LNCaP clone FGC (cell line): ENCODE data around the gene PROKR1.

Experiments
- DNase-seq: peaks from one replicate; pipeline ENCODE4 v3.0.0-alpha.2; 2011; ENCODE audit warnings: low read depth
- H3K4me3 ChIP-seq: 2 replicates; pipeline ENCODE4 v1.5.1; 2011; ENCODE audit warnings: mild to moderate bottlenecking, low read depth, low read length, control low read depth
- TF ChIP-seq, protein P1 (sequence below): IDR thresholded peaks from 2 replicates; pipeline ENCODE4 v1.5.1; 2012; ENCODE audit warnings: mild to moderate bottlenecking; ENCODE audit not compliant: control insufficient read depth, insufficient read depth; ENCODE audit errors: extremely low read depth

PROKR1 gene

DNA sequence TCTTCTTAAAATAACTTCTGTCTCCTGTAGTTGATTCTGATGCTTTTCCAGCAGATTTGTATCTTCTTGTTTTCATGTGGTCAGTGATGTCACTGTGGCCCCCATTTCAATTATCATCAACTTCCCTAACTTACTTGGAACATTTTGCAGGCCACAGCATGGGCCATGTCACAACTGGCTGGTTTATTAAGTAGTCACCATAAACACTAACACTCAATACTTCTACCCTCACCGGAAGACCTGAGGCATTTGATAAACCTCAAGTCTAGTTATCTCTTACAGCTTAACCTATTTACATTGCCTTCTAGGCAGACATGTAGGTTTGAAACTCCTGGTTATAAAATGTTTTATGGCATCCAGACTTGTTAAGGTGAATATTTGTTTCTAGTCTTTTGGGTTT is 37.4 kb upstream of the PROKR1 start:
- no peak overlapping the region for H3K4me3 ChIP-seq
- TF ChIP-seq, protein P1, sequence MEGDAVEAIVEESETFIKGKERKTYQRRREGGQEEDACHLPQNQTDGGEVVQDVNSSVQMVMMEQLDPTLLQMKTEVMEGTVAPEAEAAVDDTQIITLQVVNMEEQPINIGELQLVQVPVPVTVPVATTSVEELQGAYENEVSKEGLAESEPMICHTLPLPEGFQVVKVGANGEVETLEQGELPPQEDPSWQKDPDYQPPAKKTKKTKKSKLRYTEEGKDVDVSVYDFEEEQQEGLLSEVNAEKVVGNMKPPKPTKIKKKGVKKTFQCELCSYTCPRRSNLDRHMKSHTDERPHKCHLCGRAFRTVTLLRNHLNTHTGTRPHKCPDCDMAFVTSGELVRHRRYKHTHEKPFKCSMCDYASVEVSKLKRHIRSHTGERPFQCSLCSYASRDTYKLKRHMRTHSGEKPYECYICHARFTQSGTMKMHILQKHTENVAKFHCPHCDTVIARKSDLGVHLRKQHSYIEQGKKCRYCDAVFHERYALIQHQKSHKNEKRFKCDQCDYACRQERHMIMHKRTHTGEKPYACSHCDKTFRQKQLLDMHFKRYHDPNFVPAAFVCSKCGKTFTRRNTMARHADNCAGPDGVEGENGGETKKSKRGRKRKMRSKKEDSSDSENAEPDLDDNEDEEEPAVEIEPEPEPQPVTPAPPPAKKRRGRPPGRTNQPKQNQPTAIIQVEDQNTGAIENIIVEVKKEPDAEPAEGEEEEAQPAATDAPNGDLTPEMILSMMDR, result no peak
- DNase-seq, result no peak

DNA sequence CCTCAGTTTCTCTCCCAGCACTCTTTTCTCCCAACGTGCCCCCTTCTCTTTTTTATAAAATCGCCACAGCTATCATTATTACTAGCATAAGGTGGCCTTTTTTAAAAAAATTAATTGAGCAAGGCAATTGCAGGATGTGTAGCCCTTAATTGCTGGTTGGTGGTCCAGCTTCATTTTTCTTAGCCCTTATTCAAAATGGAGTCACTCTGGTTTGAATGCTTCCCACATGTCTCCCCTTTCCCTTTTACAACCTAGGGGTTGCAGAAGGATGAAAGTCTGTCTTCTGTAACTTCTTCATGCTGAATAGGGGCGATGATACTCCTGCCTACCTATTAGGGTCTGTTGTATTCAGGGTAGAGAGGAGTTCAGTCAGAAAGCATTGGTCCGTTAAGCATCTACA is 36.6 kb upstream of the PROKR1 start:
- no peak for DNase-seq
- H3K4me3 ChIP-seq, result no peak overlapping the region
- TF ChIP-seq, protein P1, result no peak

DNA sequence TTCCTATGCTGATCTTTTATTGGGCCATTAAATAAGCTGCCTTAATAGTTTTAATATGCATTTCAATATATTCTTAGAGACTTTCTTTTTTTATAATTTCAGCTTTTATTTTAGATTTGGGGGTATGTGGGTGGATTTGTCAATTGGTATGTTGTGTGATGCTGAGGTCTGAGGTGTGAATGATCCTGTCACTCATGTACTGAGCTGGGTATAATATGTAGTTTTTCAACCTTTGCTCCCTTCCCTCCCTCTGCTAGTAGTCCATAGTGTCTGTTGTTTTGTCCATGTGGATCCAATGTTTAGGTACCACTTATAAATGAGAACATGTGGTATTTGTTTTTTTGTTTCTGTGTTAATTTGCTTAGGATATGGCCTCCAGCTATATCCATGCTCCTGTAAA is 35.5 kb upstream of the PROKR1 start:
- no peak for DNase-seq
- TF ChIP-seq, protein P1, result no peak
- H3K4me3 ChIP-seq, result no peak overlapping the region

DNA sequence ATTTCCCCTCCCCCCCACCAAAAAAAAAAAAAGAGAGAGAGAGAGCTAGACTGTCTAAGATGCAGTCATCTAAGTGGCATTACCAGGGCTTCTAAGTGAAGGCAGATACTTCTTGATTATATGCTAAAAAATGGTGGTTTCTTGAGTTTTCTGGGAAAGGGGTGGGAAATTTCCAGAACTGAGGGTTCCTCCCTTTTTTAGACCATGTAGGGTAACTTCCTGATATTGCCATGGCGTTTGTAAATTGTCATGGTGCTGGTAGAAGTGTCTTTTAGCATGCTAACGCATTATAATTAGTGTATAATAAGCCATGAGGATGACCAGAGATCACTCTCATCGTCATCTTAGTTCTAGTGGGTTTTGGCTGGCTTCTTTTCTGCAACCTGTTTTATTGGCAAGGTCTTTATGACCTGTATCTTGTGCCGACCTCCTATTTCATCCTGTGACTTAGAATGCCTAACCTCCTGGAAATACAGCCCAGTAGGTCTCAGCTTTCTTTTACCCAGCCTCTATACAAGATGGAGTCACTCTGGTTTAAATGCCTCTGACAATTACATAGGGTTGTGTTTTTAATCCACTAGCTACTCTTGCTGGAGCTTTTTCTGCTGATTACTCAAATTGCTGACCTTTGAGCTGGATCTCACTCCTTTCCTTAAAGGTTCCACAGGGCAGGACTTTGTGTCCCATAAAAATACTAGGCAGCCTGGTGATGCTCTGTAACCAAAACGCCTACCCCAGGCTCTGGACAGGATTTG is 30.4 kb upstream of the PROKR1 start:
- TF ChIP-seq, protein P1, result no peak
- no peak for DNase-seq
- H3K4me3 ChIP-seq, result no peak overlapping the region

DNA sequence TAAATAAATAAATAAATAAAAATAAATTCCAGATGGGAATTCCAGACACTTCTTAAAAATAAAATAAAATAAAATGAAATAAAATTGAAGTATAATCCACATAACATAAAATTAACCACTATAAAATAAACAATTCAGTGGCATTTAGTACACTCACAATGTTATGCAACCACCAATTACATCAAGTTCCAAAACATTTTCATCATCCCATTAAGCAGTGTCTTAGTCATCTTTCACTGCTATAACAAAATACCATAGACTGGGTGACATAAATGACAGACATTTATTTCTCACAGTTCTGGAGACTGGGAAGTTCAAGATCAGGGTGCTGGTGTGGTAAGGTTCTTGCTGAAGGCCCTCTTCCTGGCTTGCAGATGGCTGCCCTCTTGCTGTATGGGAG is 22.6 kb upstream of the PROKR1 start:
- no peak overlapping the region for H3K4me3 ChIP-seq
- DNase-seq, result no peak

DNA sequence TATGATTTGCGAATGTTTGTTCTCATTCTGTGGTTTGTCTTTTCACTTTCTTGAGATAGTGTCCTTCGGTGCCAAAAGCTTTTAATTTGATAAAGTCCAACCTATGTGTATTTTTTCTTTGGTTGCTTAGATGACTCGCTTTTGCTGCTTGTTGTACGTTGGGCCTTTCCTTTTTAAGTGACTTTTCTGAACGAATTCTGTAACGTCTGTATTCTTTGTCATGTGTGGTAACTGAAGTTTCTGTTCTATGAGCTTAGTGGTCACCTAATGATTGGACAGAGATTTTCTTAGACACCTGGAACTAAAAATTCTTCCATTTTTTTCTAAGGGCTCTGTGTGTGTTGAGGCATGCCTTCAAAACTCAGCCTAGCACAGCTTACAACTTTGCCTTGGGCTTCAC is 19.6 kb upstream of the PROKR1 start:
- DNase-seq, result no peak
- TF ChIP-seq, protein P1, result no peak
- H3K4me3 ChIP-seq, result no peak overlapping the region

More for the DNA sequence above, 22.6 kb upstream of the PROKR1 start:
- TF ChIP-seq, protein P1, result no peak

DNA sequence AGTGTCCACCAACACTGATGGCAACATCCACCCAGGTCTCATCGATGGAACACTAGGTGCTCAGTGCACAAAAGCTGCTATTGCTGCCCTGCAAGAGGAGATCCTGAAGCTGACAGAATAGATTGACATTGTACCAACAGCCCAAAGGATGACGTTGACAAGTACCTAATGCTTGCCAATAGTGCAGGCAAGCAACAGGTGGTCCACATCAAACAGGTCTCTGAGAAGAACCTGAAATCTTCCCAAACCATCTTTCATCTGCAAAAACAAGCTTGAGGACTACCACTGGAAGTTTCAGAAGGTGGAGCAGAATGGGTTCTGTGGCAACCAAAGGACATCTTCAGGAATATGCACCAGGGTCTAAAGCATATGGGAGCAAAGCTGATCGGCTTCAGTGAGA is 15.8 kb upstream of the PROKR1 start:
- DNase-seq, result no peak
- no peak overlapping the region for H3K4me3 ChIP-seq
- TF ChIP-seq, protein P1, result no peak
